Loucy (cell line): ENCODE data around the gene IRAK1.

Experiments used
- H2AFZ ChIP-seq: fragments of 200-600 bp; sonication (generic); 2 replicates; pipeline ENCODE4 v1.6.0; 2016; ENCODE audit warnings: antibody characterized with exemption, mild to moderate bottlenecking, low read length, moderate library complexity
- H3F3A ChIP-seq: fragments of 200-600 bp; 2 replicates; pipeline ENCODE4 v1.6.0; 2016; ENCODE audit warnings: antibody characterized with exemption, low read depth, mild to moderate bottlenecking
- H3K27me3 ChIP-seq: fragments of 200-600 bp; sonication (generic); 2 replicates; pipeline ENCODE4 v1.6.1; 2014; ENCODE audit warnings: low read length, mild to moderate bottlenecking; ENCODE audit not compliant: insufficient read depth, poor library complexity, severe bottlenecking
- H3K36me3 ChIP-seq: fragments of 200-600 bp; sonication (generic); 2 replicates; pipeline ENCODE4 v1.6.1; 2016; ENCODE audit warnings: low read length; ENCODE audit not compliant: insufficient read depth
- H3K4me1 ChIP-seq: fragments of 200-600 bp; sonication (generic); 2 replicates; pipeline ENCODE4 v1.5.1; 2014; ENCODE audit warnings: low read length, mild to moderate bottlenecking; ENCODE audit not compliant: insufficient read depth, poor library complexity, severe bottlenecking
- H3K4me2 ChIP-seq: fragments of 200-600 bp; sonication (generic); 2 replicates; pipeline ENCODE4 v1.6.0; 2014; ENCODE audit warnings: antibody characterized with exemption, low read length, low read depth, mild to moderate bottlenecking; ENCODE audit not compliant: poor library complexity, severe bottlenecking
- H3K4me3 ChIP-seq: fragments of 200-600 bp; sonication (generic); 2 replicates; pipeline ENCODE4 v1.5.1; 2014; ENCODE audit warnings: low read length, mild to moderate bottlenecking, mixed read lengths; ENCODE audit not compliant: poor library complexity, severe bottlenecking
- H3K79me2 ChIP-seq: fragments of 200-600 bp; sonication (generic); 2 replicates; pipeline ENCODE4 v1.6.1; 2014; ENCODE audit warnings: low read length; ENCODE audit not compliant: insufficient read depth
- H3K9ac ChIP-seq: fragments of 200-600 bp; sonication (generic); 2 replicates; pipeline ENCODE4 v1.6.0; 2014; ENCODE audit warnings: mild to moderate bottlenecking, low read depth, low read length, moderate library complexity; ENCODE audit not compliant: poor library complexity, severe bottlenecking
- H3K9me2 ChIP-seq: fragments of 200-600 bp; sonication (generic); replicated peaks from 2 replicates; pipeline ENCODE4 v1.6.1; 2016; ENCODE audit warnings: low read depth, low read length, mixed read lengths
- H3K9me3 ChIP-seq: fragments of 200-600 bp; sonication (generic); 2 replicates; pipeline ENCODE4 v1.6.1; 2014; ENCODE audit warnings: mild to moderate bottlenecking, antibody characterized with exemption, low read length, low read depth; ENCODE audit not compliant: insufficient read depth
- H4K20me1 ChIP-seq: fragments of 200-600 bp; sonication (generic); 2 replicates; pipeline ENCODE4 v1.6.0; 2014; ENCODE audit warnings: antibody characterized with exemption, low read length, mild to moderate bottlenecking; ENCODE audit not compliant: insufficient read depth, poor library complexity, severe bottlenecking
- CTCF ChIP-seq: fragments of 200-600 bp; sonication (generic); conservative IDR thresholded peaks from 2 replicates; pipeline ENCODE4 v1.5.1; 2014; ENCODE audit warnings: mild to moderate bottlenecking, antibody characterized with exemption, low read length
- EZH2phosphoT487 ChIP-seq: fragments of 200-600 bp; IDR thresholded peaks from 2 replicates; pipeline ENCODE4 v1.6.1; 2018; ENCODE audit warnings: antibody characterized with exemption, mild to moderate bottlenecking, moderate library complexity, borderline replicate concordance

The IRAK1 gene

GRCh38 chrX:154004315-154004714 lies 15.4 kb downstream of the IRAK1 start:
- H3K4me2 ChIP-seq = no peak overlapping the region
- H3K36me3 ChIP-seq = no peaks in the 10 kb centered on the region
- H3K27me3 ChIP-seq = no peaks in the 10 kb centered on the region
- peaks cover 21% of the 10 kb centered on the region for H3K4me1 ChIP-seq
- no peaks in the 10 kb centered on the region for H3K79me2 ChIP-seq
- H2AFZ ChIP-seq = no peak overlapping the region
- no peaks in the 10 kb centered on the region for H3F3A ChIP-seq
- no peak for TF ChIP-seq EZH2phosphoT487
- no peak overlapping the region for H3K4me3 ChIP-seq
- H3K9me3 ChIP-seq = no peaks in the 10 kb centered on the region
- H3K9me2 ChIP-seq = no peaks in the 10 kb centered on the region
- H3K9ac ChIP-seq = no peak overlapping the region
- no peaks in the 10 kb centered on the region for H4K20me1 ChIP-seq

GRCh38 chrX:154002215-154002719 lies 17.4 kb downstream of the IRAK1 start:
- TF ChIP-seq CTCF (no peak), EZH2phosphoT487 (no peak)
- peak overlapping the region; percentile 79 for H3K4me2 ChIP-seq

DNA sequence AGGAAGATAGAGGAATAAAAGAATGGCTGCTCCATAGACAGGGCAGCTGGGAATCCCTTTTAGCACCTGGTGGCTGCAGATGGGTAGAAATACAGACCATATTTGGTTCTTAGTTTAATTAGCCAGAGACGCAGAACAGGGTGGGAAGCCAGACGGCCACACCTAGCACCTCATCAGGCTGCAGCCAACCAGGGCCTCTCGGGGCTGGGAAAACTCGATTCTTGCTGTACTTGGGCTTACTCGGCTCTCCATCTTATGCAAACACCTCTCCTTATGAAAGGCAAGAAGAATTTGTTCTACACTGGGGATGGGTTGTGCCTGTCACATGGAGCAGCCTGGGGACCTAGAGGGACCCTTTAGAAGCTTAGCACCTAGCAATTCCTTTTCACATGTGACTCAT lies 19.7 kb downstream of the IRAK1 start:
- Histone ChIP-seq H3K27me3 (no peaks in the 10 kb centered on the region), H3K4me1 (peaks cover 21% of the 10 kb centered on the region), H3K4me2 (no peak overlapping the region), H3F3A (no peaks in the 10 kb centered on the region), H3K9ac (no peak overlapping the region), H2AFZ (no peak overlapping the region), H3K36me3 (no peaks in the 10 kb centered on the region), H3K4me3 (no peak overlapping the region), H4K20me1 (no peaks in the 10 kb centered on the region), H3K79me2 (no peaks in the 10 kb centered on the region), H3K9me3 (no peaks in the 10 kb centered on the region), H3K9me2 (no peaks in the 10 kb centered on the region)
- TF ChIP-seq CTCF = no peak
- no peak for TF ChIP-seq EZH2phosphoT487

More at GRCh38 chrX:154002215-154002719, 17.4 kb downstream of the IRAK1 start:
- Histone ChIP-seq H3K9me2 (no peaks in the 10 kb centered on the region), H3K4me1 (peaks cover 21% of the 10 kb centered on the region), H3K36me3 (no peaks in the 10 kb centered on the region), H4K20me1 (no peaks in the 10 kb centered on the region), H3K4me3 (peak overlapping the region; percentile 34), H3F3A (no peaks in the 10 kb centered on the region), H3K9ac (peak overlapping the region; percentile 66), H3K27me3 (no peaks in the 10 kb centered on the region), H2AFZ (no peak overlapping the region), H3K9me3 (no peaks in the 10 kb centered on the region), H3K79me2 (no peaks in the 10 kb centered on the region)

GRCh38 chrX:153999359-154000037 lies 20.2 kb downstream of the IRAK1 start:
- Histone ChIP-seq H3K4me1 (peaks cover 21% of the 10 kb centered on the region), H3K9ac (no peak overlapping the region), H4K20me1 (no peaks in the 10 kb centered on the region), H3K4me3 (no peak overlapping the region), H3K36me3 (no peaks in the 10 kb centered on the region), H3K27me3 (no peaks in the 10 kb centered on the region), H3K9me2 (no peaks in the 10 kb centered on the region), H2AFZ (no peak overlapping the region), H3K79me2 (no peaks in the 10 kb centered on the region), H3K4me2 (no peak overlapping the region), H3F3A (no peaks in the 10 kb centered on the region), H3K9me3 (no peaks in the 10 kb centered on the region)
- TF ChIP-seq CTCF (no peak), EZH2phosphoT487 (no peak)
